HEK293 (cell line): ENCODE measurements around the gene HOXD3.

ENCODE experiments used
- BCL6B ChIP-seq: fragments of 450-650 bp; formaldehyde crosslinking; IDR thresholded peaks from 2 replicates; pipeline ENCODE4 v1.5.1; 2017; ENCODE audit warnings: missing biosample characterization, missing genetic modification characterization
- CTCF ChIP-seq: fragments of 450-650 bp; formaldehyde crosslinking; IDR thresholded peaks from 2 replicates; pipeline ENCODE4 v1.5.1; 2016; ENCODE audit warnings: missing biosample characterization, missing genetic modification characterization
- KLF10 ChIP-seq: fragments of 450-650 bp; IDR thresholded peaks from 2 replicates; pipeline ENCODE4 v1.5.1; 2018; ENCODE audit warnings: missing biosample characterization, mild to moderate bottlenecking, missing genetic modification characterization
- OSR2 ChIP-seq: fragments of 450-650 bp; formaldehyde crosslinking; IDR thresholded peaks from 2 replicates; pipeline ENCODE4 v1.5.1; 2016; ENCODE audit warnings: missing biosample characterization, missing genetic modification characterization
- PBX3 ChIP-seq: sonication (generic); formaldehyde crosslinking; IDR thresholded peaks from 2 replicates; pipeline ENCODE4 v1.8.1; 2022; ENCODE audit warnings: mild to moderate bottlenecking, moderate library complexity, missing genetic modification reagents
- ZBTB7A ChIP-seq: fragments of 450-650 bp; formaldehyde crosslinking; IDR thresholded peaks from 2 replicates; pipeline ENCODE4 v1.5.1; 2016; ENCODE audit warnings: low read depth, missing biosample characterization, missing genetic modification characterization
- ZFP41 ChIP-seq: fragments of 450-650 bp; formaldehyde crosslinking; IDR thresholded peaks from 2 replicates; pipeline ENCODE4 v1.5.1; 2016; ENCODE audit warnings: missing biosample characterization, missing genetic modification characterization, borderline replicate concordance
- ZFP69B ChIP-seq: fragments of 450-650 bp; formaldehyde crosslinking; IDR thresholded peaks from 2 replicates; pipeline ENCODE4 v1.5.1; 2016; ENCODE audit warnings: missing biosample characterization, missing genetic modification characterization
- ZNF140 ChIP-seq: fragments of 450-650 bp; formaldehyde crosslinking; IDR thresholded peaks from 2 replicates; pipeline ENCODE4 v1.5.1; 2016; ENCODE audit warnings: missing biosample characterization, missing genetic modification characterization
- ZNF148 ChIP-seq: fragments of 450-650 bp; formaldehyde crosslinking; IDR thresholded peaks from 2 replicates; pipeline ENCODE4 v1.5.0; 2017; ENCODE audit warnings: missing biosample characterization, missing genetic modification characterization, borderline replicate concordance
- ZNF184 ChIP-seq: fragments of 450-650 bp; IDR thresholded peaks from 2 replicates; pipeline ENCODE4 v1.5.1; 2018; ENCODE audit warnings: missing biosample characterization, mild to moderate bottlenecking, missing genetic modification characterization
- ZNF239 ChIP-seq: fragments of 450-650 bp; formaldehyde crosslinking; IDR thresholded peaks from 2 replicates; pipeline ENCODE4 v1.5.1; 2016; ENCODE audit warnings: missing biosample characterization, missing genetic modification characterization
- ZNF266 ChIP-seq: fragments of 450-650 bp; formaldehyde crosslinking; IDR thresholded peaks from 2 replicates; pipeline ENCODE4 v1.5.1; 2016; ENCODE audit warnings: missing biosample characterization, missing genetic modification characterization, low read depth
- ZNF530 ChIP-seq: fragments of 450-650 bp; formaldehyde crosslinking; IDR thresholded peaks from 2 replicates; pipeline ENCODE4 v1.5.1; 2016; ENCODE audit warnings: low read depth, missing biosample characterization, missing genetic modification characterization
- ZNF629 ChIP-seq: fragments of 450-650 bp; formaldehyde crosslinking; IDR thresholded peaks from 2 replicates; pipeline ENCODE4 v1.5.1; 2017; ENCODE audit warnings: missing biosample characterization, missing genetic modification characterization
- ZNF830 ChIP-seq: fragments of 450-650 bp; IDR thresholded peaks from 2 replicates; pipeline ENCODE4 v1.5.0; 2018; ENCODE audit warnings: missing biosample characterization, missing genetic modification characterization, low read depth, mild to moderate bottlenecking, moderate library complexity
- ZNF837 ChIP-seq: fragments of 450-650 bp; formaldehyde crosslinking; IDR thresholded peaks from 2 replicates; pipeline ENCODE4 v1.5.1; 2016; ENCODE audit warnings: missing biosample characterization, missing genetic modification characterization
- ZSCAN16 ChIP-seq: fragments of 450-650 bp; formaldehyde crosslinking; IDR thresholded peaks from 2 replicates; pipeline ENCODE4 v1.5.1; 2016; ENCODE audit warnings: missing biosample characterization, missing genetic modification characterization
- ZXDB ChIP-seq: fragments of 450-650 bp; formaldehyde crosslinking; IDR thresholded peaks from 2 replicates; pipeline ENCODE4 v1.5.1; 2016; ENCODE audit warnings: missing biosample characterization, missing genetic modification characterization
- TF ChIP-seq, protein P1 (sequence below): fragments of 450-650 bp; formaldehyde crosslinking; IDR thresholded peaks from 2 replicates; pipeline ENCODE4 v1.5.1; 2017; ENCODE audit warnings: missing biosample characterization, missing genetic modification characterization
- TF ChIP-seq, protein P2 (sequence below): fragments of 450-650 bp; formaldehyde crosslinking; IDR thresholded peaks from 2 replicates; pipeline ENCODE4 v1.5.1; 2016; ENCODE audit warnings: missing biosample characterization, missing genetic modification characterization
- TF ChIP-seq, protein P3 (sequence below): fragments of 450-650 bp; formaldehyde crosslinking; IDR thresholded peaks from 2 replicates; pipeline ENCODE4 v1.5.1; 2016; ENCODE audit warnings: missing biosample characterization, missing genetic modification characterization
- TF ChIP-seq, protein P4 (sequence below): fragments of 450-650 bp; formaldehyde crosslinking; IDR thresholded peaks from 2 replicates; pipeline ENCODE4 v1.5.1; 2016; ENCODE audit warnings: missing biosample characterization, missing genetic modification characterization
- TF ChIP-seq, protein P5 (sequence below): fragments of 450-650 bp; formaldehyde crosslinking; IDR thresholded peaks from 2 replicates; pipeline ENCODE4 v1.5.1; 2016; ENCODE audit warnings: missing biosample characterization, missing genetic modification characterization

The HOXD3 gene

GRCh38 chr2:176128982-176129796 is 27.9 kb upstream of the HOXD3 start, which contains the start of gene HOXD8 (continued):
- TF ChIP-seq CTCF (tag by site-specific recombination) (peak; percentile 75), ZFP41 (no peak), ZNF830 (no peak), ZNF530 (tag by site-specific recombination) (no peak), ZNF140 (tag by site-specific recombination) (no peak), ZSCAN16 (tag by site-specific recombination) (no peak), ZNF837 (0 out of 2 replicates have a peak, but pooled peaks have one; percentile 30), ZNF239 (tag by site-specific recombination) (no peak), OSR2 (tag by site-specific recombination) (no peak), ZBTB7A (peak; percentile 92; the same call in 1 of the 2 replicates), ZNF266 (tag by site-specific recombination) (no peak), KLF10 (no peak; the same call in 1 of the 2 replicates), ZNF184 (no peak), ZNF148 (tag by site-specific recombination) (no peak), PBX3 (CRISPR knock-in tag) (peak; percentile 75; the same call in 1 of the 2 replicates), ZNF629 (peak; percentile 41), BCL6B (tag by site-specific recombination) (no peak), ZXDB (tag by site-specific recombination) (peak; percentile 90), ZFP69B (tag by site-specific recombination) (peak; percentile 99)
- TF ChIP-seq, protein P1, sequence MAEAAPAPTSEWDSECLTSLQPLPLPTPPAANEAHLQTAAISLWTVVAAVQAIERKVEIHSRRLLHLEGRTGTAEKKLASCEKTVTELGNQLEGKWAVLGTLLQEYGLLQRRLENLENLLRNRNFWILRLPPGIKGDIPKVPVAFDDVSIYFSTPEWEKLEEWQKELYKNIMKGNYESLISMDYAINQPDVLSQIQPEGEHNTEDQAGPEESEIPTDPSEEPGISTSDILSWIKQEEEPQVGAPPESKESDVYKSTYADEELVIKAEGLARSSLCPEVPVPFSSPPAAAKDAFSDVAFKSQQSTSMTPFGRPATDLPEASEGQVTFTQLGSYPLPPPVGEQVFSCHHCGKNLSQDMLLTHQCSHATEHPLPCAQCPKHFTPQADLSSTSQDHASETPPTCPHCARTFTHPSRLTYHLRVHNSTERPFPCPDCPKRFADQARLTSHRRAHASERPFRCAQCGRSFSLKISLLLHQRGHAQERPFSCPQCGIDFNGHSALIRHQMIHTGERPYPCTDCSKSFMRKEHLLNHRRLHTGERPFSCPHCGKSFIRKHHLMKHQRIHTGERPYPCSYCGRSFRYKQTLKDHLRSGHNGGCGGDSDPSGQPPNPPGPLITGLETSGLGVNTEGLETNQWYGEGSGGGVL = peak; percentile 75
- TF ChIP-seq, protein P2, sequence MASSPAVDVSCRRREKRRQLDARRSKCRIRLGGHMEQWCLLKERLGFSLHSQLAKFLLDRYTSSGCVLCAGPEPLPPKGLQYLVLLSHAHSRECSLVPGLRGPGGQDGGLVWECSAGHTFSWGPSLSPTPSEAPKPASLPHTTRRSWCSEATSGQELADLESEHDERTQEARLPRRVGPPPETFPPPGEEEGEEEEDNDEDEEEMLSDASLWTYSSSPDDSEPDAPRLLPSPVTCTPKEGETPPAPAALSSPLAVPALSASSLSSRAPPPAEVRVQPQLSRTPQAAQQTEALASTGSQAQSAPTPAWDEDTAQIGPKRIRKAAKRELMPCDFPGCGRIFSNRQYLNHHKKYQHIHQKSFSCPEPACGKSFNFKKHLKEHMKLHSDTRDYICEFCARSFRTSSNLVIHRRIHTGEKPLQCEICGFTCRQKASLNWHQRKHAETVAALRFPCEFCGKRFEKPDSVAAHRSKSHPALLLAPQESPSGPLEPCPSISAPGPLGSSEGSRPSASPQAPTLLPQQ (tag by site-specific recombination) = peak; percentile 100
- TF ChIP-seq, protein P3, sequence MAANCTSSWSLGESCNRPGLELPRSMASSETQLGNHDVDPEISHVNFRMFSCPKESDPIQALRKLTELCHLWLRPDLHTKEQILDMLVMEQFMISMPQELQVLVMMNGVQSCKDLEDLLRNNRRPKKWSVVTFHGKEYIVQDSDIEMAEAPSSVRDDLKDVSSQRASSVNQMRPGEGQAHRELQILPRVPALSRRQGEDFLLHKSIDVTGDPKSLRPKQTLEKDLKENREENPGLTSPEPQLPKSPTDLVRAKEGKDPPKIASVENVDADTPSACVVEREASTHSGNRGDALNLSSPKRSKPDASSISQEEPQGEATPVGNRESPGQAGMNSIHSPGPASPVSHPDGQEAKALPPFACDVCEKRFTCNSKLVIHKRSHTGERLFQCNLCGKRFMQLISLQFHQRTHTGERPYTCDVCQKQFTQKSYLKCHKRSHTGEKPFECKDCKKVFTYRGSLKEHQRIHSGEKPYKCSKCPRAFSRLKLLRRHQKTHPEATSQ (tag by site-specific recombination) = no peak
- TF ChIP-seq, protein P4, sequence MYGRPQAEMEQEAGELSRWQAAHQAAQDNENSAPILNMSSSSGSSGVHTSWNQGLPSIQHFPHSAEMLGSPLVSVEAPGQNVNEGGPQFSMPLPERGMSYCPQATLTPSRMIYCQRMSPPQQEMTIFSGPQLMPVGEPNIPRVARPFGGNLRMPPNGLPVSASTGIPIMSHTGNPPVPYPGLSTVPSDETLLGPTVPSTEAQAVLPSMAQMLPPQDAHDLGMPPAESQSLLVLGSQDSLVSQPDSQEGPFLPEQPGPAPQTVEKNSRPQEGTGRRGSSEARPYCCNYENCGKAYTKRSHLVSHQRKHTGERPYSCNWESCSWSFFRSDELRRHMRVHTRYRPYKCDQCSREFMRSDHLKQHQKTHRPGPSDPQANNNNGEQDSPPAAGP (tag by site-specific recombination) = peak; percentile 76; the same call in 1 of the 2 replicates
- TF ChIP-seq, protein P5, sequence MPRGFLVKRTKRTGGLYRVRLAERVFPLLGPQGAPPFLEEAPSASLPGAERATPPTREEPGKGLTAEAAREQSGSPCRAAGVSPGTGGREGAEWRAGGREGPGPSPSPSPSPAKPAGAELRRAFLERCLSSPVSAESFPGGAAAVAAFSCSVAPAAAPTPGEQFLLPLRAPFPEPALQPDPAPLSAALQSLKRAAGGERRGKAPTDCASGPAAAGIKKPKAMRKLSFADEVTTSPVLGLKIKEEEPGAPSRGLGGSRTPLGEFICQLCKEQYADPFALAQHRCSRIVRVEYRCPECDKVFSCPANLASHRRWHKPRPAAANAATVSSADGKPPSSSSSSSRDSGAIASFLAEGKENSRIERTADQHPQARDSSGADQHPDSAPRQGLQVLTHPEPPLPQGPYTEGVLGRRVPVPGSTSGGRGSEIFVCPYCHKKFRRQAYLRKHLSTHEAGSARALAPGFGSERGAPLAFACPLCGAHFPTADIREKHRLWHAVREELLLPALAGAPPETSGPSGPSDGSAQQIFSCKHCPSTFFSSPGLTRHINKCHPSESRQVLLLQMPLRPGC (tag by site-specific recombination) = peak; percentile 58
